Activated CD8-positive, alpha-beta memory T cell treated with anti-CD3 and anti-CD28 coated beads, Interleukin-2, amount 50 U/mL, for 1 hour (primary cell): ENCODE data around the gene ZNF488.
"Not testable (repeated sequence)": the region's sequence is repeated elsewhere in the genome, so short reads cannot be mapped to it uniquely, and the experiment has no call there.

ENCODE experiments used
- DNase-seq: peaks from one replicate; pipeline ENCODE4 v3.0.0-alpha.2; 2020; ENCODE audit errors: extremely low read depth

The ZNF488 gene, protein sequence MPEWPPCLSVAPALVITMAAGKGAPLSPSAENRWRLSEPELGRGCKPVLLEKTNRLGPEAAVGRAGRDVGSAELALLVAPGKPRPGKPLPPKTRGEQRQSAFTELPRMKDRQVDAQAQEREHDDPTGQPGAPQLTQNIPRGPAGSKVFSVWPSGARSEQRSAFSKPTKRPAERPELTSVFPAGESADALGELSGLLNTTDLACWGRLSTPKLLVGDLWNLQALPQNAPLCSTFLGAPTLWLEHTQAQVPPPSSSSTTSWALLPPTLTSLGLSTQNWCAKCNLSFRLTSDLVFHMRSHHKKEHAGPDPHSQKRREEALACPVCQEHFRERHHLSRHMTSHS

DNA sequence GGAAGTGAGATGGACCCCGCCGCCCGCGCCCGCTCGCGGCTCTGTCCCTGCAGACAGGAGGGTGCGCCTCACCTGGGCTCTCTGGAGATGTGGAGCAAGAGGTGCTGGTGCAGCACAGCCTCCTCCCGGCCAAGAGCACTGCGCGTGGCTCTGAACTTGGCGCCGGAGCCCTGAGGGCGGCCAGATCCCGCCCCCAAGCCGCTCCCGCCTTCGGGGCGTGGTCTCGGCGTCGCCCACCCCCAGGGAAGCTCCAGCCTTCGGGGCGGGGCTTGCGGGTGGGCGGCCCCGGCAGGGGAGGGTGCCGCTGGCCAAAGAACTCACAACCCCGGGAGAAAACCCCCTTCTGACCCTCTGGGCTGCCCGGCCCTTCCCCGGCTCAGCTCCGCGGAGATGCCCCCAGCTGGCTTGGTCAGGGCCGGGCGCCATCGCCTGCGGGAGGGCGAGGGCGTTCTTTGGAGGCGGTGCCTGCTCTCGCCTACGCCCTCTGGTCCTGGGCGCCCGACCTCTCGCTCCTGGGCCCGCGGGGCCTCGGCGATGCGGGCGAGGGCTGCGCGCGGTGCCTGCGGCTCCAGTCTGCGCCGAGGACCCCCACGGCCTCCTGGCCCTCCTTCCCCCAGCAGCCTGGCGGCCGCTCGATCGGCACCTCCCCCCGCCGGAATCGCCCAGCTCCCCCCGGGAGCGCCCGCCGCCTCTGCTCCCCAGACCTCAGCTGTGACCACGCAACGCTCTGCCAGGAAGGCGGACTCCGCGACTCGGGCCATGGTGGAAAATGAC, at the start of gene ZNF488:
TSS of gene ZNF488 (minus strand) at position 146 of the 774 bp plus-strand sequence. CDS start 15,464 bp downstream, outside the sequence.
- no peak for DNase-seq

DNA sequence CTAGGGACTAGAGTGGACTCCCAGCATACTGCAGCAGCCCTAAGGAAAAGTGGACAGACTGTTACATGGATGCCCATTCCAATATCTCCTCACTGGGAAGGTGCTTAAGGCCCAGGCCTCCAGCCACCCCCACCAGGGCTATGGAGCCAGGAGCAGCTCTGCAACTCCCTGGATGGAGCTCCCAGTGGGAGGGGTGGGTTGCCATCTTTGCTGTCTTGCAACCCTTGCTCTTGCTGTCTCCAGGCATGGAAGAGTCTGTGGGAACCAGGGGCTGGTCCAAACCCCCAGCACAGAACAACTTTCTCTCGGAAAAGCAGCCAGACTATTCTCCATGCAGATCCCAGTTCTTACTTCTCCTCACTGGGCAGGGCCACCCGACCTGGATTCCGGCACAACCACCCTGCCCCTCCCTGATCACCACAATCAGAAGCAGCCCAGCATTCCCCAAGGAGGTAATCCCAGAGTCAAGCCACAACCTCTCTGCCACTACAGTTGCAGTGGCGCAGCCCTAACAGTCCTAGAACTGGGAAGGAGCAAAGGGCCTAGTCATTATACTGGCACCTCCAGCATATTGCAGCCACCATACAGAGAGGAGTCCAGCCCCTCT, 41.8 kb upstream of the ZNF488 start:
- no peak for DNase-seq

DNA sequence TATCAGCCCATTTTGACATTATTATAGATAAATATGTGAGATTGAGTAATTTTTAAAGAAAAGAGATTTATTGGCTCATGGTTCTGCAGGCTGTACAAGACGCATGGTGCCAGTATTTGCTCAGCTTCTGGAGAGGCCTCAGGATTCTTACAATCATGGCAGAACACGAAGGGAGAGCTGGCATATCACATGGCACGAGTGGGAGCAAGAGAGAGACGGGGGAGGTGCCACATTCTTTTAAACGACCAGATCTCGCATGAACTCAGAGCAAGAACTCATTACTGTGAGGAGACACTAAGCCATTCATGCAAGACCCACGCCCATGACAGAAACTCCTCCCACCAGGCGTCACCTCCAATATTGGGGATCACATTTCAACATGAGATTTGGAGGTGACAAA, 40.1 kb upstream of the ZNF488 start:
- no peak for DNase-seq

DNA sequence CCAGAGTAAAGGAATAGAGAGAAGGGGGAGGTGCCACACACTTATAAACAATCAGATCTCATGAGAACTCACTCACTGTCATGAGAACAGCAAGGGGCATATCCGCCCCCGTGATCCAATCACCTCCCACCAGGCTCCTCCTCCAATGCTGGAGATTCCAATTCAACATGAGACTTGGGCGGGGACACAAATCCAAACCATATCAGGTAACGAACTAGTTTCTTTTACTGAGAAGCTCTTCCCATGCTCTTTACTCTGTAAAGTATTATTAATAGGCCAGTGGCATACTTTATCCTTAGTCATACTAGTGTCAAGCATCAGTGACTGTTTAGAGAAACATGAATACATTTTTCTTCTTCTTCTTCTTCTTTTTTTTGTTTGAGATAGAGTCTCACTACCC, 39.4 kb upstream of the ZNF488 start:
- DNase-seq, result no peak

DNA sequence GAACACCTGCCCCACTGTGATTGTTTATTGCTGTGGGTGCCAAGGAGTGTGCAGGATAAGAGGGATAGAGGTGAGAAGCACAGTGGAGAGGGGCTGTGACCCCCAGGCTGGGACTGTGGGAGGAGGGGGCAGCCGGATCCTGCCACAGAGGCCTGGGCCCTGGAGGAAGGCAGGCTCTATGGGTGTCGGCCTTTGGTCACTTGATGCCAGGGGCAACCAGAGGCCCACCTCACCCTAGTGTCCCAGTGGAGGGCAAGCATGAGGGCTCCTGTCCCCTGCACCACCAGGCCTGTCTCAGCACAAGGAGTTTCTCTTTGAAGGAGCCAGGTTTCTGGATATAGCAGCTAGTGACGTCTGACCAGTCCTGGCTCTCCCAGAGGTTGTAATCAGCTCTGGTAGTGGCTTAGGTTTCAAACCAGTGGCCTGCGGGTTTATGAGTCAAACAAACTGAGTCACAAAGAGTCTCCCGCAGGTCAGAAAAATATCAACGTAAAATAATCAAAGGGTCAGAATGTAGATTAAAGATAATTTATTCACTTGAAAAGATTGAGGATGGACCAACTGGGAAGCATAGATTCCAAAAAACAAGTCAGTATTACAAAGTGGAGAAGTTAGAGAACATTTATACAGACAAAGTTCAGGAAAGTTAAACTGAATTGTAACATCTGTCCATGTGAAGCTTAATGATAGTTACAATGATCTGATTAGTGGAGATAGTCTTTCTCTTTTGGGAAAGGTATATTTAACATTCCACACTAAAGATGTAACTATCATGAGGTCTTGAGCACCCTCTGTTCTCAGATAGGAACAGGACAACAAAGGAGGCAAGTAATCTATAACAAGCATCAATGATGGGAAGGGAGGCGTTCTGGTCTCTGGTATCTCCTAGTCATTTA, 37.2 kb upstream of the ZNF488 start:
- no peak for DNase-seq

DNA sequence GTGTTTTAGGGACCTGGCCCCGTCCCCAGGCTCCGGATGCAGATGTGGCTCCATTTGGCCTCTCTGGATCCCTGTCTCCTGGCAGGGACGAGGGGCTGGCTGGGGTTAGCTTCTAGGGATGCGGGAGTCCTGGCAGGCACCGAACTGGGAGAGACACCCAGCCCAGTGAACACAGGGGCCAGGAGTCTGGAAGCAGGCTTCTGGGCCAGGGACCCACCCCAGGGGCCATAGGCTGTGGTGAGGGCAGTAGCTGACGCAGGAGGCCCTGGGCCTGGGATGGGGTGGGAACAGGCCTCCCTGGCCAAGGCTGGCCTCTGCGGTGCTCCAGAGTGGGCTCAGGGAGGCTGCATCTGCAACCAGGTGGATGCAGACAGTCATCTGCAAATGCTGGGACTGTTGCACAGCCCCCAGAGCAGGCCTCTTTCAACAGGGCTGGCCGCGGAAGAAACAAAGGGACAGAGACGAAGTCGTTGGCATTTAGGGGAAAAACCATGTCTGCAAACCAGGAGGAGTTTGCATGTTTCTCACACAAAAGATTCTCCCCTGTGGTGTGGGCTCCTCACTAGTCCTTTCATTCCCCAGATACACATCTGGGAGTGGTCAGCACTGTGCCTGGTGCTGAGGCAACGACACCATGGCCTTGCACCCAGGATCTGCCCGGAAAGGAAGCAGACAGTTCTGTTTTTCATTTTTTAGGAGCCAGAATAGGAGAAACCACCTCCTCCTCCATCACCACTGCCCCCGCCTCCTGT, 36.4 kb upstream of the ZNF488 start:
- DNase-seq, result no peak

DNA sequence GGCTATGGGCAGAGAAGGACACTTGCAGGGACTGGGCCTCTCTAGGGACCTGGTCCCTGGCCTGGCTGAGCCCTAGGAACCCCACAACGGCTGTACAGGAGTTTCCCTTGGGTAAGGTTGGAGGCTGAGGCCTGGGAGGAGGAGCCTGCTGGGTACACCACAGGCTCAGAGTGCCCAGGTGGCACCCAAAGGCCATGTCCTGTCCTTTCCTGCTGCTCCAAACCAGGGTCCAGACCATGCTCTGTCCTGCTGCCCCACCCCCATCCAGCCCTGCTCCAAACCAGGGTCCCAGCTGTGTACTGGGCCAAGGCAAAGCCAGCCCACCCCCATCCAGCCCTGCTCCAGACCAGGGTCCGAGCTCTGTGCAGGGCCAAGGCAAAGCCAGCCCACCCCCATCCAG, 35.3 kb upstream of the ZNF488 start:
- DNase-seq, result no peak

DNA sequence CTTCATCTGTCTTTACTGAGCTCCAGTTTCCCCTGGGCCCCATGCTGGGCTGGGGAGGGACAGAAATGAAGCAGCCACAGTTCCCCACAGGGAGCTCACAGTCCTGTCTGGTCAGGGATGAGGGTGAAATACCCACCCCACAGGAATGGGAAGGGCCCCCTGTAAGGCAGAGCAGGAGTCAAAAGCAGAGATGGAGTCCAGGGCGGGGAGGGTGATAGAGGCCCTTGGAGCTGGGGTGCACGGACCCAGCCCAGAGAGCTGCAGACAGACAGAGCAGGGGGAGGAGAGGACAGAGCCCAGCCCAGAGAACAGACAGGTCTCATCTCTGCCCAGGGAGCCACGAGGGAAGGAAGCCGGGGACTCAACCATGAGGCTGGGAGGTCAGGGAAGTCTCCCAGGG, 34.9 kb upstream of the ZNF488 start:
- DNase-seq, result no peak

DNA sequence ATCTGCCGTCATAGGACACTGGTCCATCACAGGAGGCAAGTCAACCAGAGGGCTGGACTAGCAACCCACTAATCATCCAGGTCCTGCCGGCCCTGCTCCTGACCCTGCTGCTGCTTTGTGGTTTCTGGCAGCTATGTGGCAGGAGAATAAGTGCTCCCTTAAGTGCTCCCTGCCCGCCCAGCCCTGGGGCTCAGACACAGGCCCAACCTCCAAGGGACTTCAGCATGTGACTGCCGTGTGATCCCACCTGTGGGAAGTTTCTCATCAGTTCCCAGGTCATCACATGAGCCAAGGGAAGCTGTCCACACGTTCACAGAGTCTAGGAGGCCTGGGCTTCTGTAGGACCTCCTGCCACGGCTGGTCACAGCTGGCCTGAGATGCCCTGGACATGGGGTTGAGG, 34.2 kb upstream of the ZNF488 start:
- no peak for DNase-seq

DNA sequence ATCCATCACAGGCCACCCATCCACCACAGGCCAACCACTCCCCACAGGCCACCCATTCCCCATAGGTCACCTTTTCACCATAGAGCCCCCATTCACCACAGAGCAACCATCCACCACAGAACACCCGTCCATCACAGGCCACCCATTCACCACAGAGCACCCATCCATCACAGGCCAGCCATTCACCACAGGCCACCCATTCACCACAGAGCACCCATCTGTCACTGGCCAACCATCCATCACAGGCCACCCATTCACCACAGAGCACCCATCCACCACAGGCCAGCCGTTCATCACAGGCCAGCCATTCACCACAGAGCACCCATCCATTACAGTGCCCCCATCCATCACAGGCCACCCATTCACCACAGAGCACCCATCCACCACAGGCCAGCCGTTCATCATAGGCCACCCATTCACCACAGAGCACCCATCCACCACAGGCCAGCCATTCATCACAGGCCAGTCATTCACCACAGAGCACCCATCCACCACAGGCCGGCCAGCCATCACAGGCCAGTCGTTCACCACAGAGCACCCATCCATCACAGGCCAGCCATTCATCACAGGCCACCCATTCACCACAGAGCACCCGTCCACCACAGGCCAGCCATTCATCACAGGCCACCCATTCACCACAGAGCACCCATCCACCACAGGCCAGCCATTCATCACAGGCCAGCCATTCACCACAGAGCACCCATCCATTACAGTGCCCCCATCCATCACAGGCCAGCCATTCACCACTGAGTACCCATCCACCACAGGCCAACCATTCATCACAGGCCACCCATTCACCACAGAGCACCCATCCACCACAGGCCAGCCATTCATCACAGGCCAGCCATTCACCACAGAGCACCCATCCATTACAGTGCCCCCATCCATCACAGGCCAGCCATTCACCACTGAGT, 32.5 kb upstream of the ZNF488 start:
- not testable (repeated sequence) for DNase-seq

DNA sequence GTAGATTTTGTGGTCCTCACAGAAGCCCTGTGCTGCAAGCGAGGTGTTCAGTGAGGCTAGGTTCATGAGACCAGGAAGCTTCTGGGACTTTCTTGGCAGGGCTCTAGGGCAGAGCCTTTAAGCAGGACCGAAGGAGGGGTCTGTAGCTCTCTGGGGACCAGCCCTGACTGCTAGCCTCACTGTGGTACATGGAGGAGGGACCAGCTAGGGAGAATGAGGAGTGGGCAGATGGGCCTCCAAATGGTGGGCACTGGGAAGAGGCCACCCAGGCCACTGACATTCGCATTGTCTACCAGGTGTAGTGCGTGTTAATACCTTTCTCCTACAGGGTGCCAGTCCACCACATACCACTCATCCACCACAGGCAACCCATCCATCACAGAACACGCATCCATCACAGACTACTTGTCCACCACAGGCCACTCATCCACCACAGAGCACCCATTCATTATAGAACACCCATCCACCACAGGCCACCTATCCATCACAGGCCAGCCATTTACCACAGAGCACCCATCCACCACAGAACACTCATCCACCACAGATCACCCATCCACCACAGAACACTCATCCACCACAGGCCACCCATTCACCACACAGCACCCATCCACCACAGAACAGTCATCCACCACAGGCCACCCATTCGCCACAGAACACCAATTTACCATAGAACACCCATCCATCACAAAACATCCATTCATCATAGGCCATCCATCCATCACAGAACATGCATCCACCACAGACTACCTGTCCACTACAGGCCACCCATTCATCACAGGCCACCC, 31.6 kb upstream of the ZNF488 start:
- no peak for DNase-seq

DNA sequence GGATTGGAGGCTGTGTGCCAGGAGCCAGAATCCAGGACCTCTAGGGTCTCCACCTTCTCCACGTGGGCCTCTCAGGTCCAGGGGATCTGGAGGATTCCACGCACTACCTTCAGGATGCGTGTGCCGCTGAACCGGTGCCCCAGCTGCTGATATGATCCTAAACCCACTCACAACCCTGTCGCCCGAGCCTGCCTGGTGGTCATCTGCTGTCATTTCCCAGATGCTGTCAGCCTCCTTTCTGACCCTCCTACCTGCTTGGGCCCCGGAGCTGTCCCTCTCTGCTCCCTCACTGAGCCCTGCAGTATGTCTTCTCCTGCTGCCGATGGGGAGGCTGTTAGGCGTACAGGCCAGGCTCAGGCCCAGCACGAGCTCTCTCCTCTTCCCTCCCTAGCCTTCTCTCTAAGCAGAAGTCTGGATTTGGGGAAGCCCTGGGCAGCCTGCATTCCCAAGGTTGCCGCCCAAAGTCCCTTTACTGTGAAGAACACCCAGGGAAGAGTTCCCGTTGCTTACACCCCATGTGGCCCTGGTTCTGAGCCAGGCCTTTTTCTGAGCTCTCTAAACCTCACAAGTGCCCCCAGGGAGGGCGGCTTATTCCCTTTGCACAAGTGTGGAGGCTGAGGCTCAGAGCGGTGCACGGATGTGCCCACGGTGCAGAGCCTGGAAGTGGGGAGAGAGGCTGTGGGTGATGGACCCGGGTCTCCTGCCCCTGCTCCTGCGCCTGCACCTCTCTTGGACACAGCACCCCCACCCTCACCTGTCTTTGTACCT, 30.8 kb upstream of the ZNF488 start:
- no peak for DNase-seq

DNA sequence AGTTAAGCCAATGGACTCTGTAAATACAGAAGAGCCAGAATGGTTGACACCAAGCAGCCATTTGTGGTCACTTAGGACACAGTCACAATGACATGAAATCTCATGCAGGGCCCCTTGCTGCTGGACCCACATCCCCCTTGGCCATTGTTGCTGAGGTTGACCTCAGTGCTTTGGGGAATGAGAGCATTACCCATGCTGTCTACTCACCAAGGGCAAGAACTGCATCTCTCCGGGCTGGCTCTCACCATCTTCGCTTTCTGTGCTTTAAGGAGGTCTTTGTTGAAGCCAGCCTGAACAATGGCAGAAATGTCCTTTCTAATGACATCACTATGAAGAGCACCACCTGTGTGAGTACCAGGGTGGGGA, 30.1 kb upstream of the ZNF488 start:
- no peak for DNase-seq

DNA sequence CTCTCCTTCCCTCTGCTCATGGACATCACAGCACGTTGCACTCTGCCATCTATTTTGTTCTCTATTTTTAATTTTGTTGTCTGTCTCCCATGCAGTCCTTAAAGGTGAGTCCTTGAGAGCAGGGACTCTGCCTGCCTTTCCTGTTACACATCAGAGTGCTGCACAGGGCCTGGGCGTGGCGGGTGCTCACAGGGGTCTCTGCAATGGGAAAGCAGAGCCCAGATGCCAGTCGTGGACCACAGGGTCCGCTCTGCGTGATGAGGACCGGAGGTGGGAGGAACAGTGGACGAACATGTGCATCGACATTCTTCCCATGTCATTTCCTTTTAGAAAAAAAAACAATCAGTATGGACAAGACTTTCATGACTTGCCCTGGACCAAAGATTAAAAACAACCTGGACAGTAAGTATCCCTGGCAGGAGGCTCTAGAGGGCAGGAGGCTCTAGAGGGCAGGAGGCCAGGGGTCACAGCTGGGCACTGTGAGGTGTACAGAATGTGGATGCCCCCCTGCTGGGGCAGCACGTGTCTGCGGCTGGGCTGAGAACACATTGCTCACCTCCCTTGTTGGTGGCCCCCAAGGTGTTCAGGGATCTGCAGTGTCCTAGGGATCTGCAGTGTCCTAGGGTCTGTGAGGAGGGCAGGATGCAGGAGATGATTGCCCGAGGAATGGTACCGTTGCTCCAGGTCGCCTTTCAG, 29.6 kb upstream of the ZNF488 start:
- no peak for DNase-seq

DNA sequence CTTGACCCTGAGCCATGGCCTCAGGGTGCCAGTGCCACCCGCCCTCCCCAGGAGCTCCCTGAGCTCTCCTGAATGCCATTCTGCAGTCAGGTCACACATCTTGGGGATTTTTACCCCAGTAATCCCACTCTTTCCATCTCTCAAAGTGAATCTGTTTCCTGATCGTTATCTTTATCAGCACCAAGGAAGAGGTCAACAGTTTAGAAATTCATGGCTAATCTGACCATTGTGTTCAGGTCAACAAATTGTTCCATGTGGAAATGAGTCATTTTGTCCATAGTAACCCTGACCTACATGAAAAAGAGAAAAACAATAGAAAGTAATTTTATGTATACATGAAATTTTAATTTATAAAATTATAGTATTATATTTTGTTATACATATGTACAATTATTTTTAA, 28.8 kb upstream of the ZNF488 start:
- no peak for DNase-seq

DNA sequence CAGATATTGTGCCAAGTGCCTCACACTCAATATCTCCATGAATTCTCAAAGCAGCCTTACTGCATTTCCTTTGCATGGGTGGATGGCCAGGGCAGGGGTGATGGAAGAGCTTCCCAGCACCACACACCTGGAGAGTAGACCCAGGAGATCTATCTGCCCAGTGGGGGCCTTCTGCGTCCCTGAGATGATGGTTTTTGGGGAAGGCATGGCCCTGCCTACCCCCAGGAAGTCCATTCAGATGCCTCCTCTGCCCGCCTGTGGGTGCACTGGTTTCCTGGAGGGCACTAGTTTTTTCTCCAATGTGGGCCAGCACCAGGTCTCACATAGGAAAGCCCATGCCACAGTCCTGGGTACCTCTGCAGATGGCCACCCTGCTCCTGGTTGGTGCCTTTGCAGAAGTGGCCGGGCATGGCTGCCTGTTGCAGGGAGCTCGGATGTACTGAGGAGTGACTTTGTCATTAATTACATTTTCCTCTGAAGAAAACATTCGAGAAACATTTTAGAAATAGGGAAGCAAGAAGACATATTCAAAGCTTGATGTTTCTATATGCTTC, 28.2 kb upstream of the ZNF488 start:
- no peak for DNase-seq

DNA sequence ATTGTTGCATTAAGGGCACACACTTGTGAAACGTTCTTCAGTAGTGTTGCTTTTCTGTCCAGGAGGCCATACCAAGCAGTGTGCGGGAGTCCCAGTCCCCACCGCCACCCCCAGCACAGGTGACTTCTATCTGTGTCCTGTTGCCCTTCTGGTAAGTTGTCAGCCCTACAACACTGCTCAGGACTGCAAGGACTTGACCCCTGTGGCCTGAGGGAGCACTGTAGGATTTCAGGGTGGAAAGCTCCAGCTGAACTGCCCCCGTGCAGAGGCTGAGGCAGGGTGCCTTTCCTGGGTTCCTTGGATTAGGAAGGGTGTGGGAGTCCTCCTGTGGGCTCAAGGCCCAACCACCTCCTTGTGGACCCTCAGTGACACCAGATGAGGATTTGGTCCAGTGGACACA, 26.8 kb upstream of the ZNF488 start:
- no peak for DNase-seq

DNA sequence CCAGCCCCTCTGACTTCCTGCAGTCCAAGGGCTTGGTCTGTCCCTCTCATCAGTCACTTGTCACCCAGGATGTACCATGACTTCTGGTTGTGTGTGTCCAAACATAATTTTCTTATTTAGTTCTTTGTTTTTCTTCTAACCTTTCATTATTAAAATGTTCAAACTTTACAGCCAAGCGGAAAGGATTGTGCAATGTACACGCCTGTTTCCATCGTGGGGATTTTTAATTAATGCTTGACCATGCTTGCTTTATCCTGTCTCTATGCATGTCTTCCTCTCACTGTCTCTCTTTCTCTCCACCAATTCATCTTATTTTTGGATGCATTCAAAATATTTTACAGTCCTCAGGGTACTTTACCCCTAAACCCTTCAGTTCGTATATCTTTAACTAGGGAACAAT, 26.2 kb upstream of the ZNF488 start:
- no peak for DNase-seq
